ENCODE data around the gene JAM3.

The JAM3 gene

DNA sequence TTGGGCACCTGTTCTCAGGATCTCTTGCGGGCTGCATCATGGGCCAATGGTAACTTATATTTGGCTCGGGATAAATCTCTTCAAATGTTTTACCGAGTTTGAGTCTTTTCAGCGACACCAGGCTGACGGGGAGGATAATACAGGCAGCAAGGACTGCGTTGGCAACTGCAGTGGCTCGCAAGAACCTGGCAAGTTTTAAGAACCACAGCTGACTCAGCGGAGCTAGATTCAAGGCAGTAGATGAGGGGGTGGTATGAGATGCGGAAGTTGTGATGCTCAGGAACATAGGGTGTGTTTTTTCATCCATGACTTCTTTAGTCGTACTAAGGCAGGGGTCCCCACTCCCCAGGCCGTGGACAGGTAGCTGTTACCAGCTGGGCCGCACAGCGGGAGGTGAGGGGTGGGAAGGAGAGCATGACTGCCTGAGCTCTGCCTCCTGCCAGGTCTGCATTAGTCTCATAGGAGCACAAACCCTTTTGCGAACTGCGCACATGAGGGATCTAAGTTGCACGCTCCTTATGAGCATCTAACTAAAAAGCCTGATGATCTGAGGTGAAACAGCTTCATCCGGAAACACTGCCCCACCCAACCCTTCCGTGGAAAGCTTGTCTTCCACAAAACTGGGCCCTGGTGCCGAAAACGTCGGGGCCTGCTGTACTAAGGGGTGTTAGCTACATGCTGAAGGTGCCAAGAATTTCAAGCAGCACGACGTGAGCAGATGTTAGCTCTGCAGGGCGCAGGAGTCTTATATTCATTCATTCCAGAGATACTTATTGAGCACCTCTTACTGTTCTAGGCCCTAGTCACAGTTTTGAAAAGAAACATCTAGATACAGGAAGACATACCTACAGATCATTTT is 6.4 kb upstream of the JAM3 start:
- in situ Hi-C loops (cut with MboI; ENCODE audit: low sequenced_read_pairs), result no loop called here
- H3K36me3 ChIP-seq (replicated peaks), result no peaks in the 10 kb centered on the region
- DNase-seq (ENCODE audit: low spot score in 2 of 2), result no peak
- no peak overlapping the region for H3K4me3 ChIP-seq
- no peaks in the 10 kb centered on the region for H3K9me3 ChIP-seq
- H3K4me1 ChIP-seq, result no peaks in the 10 kb centered on the region
- H3K27me3 ChIP-seq (ENCODE audit: low read depth), result peaks cover 10% of the 10 kb centered on the region

DNA sequence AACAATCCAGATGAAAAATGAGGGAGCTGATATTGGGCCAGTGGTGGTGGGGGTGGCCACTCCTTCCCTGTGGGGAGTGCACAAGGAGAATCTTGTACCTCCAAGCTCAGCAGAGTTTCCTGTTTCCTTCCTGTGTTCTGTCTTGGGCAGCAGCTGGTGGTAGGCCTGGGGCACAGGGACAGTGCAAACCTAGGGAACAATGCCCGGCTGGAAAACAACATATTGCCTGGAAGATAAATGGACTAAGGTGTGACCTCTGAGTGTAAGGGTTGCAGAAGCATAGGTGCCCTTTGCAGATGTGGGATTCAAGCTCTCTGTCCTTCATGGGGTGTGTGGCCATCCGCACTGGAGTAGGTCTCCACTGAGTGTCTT is 5.8 kb upstream of the JAM3 start:
- no peak for DNase-seq (ENCODE audit: low spot score in 2 of 2)
- no peak overlapping the region for H3K4me3 ChIP-seq
- no peaks in the 10 kb centered on the region for H3K36me3 ChIP-seq (replicated peaks)
- H3K9me3 ChIP-seq, result no peaks in the 10 kb centered on the region
- no peaks in the 10 kb centered on the region for H3K4me1 ChIP-seq
- peaks cover 16% of the 10 kb centered on the region for H3K27me3 ChIP-seq (ENCODE audit: low read depth)
- in situ Hi-C loops (cut with MboI; ENCODE audit: low sequenced_read_pairs), result no loop called here

DNA sequence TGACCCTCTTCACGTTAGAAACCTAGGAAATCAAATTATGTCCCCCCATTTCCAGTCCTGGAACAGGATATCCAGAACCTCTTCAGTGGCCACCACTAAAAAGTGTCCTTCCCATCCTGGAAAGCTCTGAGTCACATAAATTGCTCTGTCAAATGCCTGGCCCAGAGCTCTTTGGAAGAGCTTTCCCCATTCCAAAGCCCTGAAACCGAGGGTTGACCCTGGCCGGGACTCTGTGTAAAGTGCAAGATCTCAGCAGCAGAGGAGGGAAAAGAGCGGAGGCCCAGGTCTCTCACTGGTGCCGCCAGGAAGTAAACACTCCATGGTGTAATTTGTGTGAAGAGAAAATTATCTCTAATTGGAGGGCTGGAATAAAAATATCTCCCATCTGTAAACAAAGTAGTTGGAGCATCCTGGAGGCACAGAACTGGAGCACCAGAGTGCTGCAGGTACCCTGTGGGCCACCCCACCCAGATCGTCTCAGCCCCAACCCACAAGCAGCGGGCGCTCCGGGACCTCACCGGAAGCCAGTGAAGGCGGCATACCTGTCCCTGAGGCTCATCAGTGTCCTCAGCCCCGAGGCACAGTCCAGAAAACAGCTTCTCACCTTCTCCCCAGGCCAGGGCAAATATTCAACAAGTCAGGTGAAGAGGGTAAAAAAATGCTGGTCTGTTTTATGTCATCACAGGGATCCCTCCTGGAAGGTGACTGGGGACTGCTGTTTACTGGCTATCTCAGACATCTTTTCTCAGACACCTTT is 4.7 kb upstream of the JAM3 start:
- Histone ChIP-seq H3K9me3 (no peaks in the 10 kb centered on the region), H3K4me3 (no peak overlapping the region), H3K4me1 (no peaks in the 10 kb centered on the region), H3K27me3 (ENCODE audit: low read depth) (peaks cover 16% of the 10 kb centered on the region), H3K36me3 (replicated peaks) (no peaks in the 10 kb centered on the region)
- DNase-seq (ENCODE audit: low spot score in 2 of 2), result no peak
- in situ Hi-C loops (cut with MboI; ENCODE audit: low sequenced_read_pairs), result no loop called here

DNA sequence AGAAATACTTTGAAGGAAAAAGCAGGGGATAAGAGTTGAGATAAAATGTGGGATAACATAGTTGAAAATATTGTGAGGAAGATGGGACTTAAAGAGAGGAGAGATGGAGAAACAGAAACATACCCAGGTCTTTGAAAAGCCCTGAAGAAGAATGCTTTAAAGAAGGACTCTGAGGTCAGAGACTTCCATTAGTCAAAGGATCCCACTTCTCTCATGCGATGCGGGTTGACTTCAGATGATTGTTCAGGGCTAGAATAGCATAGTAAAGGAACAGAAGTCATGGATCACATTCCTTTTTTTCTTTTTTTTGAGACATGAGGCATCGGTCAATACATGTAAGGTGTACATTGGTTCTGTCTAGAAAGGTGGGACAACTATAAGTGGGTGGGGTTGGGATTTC is 3.5 kb upstream of the JAM3 start:
- Histone ChIP-seq H3K27me3 (ENCODE audit: low read depth) (peaks cover 16% of the 10 kb centered on the region), H3K4me3 (no peak overlapping the region), H3K4me1 (peaks cover 6% of the 10 kb centered on the region), H3K9me3 (no peaks in the 10 kb centered on the region), H3K36me3 (replicated peaks) (no peaks in the 10 kb centered on the region)
- DNase-seq (ENCODE audit: low spot score in 2 of 2), result no peak
- in situ Hi-C loops (cut with MboI; ENCODE audit: low sequenced_read_pairs), result no loop called here

DNA sequence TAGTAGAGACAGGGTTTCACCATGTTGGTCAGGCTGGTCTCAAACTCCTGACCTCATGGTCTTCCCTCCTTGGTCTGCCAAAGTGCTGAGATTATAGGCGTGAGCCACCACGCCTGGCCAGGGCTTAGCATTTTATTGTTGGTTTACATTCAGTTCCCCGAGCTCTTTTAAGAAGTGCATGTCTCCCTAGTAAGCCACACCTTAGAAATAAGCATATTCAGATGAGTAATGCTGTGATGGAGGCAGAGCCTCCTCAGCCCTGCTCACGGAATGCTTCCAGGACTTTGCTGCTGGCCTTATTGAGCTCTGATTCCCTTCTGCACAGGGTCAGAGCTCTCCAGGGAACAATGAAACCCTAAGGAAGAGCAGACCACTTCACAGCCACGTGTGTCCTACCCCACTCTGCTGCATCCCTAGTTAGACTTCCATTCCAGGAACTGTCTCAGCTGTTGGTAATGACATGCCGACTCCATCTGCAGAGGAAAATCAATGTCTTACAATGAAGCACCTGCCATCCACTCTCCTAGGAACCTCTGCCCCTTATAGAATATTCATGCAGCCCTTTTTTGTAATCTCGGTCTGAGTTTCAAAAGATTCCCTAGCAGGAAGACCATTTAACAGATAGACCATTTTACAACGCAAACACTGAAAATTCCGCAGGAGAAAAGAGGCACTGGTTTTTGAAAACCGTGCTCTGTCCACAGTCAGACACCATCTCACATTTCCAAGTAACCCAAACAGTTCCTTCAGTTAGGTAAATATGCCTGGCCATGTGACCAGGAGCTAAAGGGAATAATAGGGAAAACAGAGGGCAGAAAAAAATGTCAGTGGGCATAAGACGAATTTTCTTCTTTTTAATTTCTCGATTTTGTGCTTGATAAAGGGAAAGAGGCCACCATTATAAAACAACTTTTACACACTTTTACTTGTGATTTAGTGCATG is 1.7 kb upstream of the JAM3 start:
- no peak for DNase-seq (ENCODE audit: low spot score in 2 of 2)
- Histone ChIP-seq H3K4me3 (no peak overlapping the region), H3K9me3 (no peaks in the 10 kb centered on the region), H3K4me1 (peaks cover 23% of the 10 kb centered on the region), H3K27me3 (ENCODE audit: low read depth) (peaks cover 8% of the 10 kb centered on the region; the same call in 1 of the 2 replicates), H3K36me3 (replicated peaks) (no peaks in the 10 kb centered on the region)
- in situ Hi-C loops (cut with MboI; ENCODE audit: low sequenced_read_pairs), result no loop called here

DNA sequence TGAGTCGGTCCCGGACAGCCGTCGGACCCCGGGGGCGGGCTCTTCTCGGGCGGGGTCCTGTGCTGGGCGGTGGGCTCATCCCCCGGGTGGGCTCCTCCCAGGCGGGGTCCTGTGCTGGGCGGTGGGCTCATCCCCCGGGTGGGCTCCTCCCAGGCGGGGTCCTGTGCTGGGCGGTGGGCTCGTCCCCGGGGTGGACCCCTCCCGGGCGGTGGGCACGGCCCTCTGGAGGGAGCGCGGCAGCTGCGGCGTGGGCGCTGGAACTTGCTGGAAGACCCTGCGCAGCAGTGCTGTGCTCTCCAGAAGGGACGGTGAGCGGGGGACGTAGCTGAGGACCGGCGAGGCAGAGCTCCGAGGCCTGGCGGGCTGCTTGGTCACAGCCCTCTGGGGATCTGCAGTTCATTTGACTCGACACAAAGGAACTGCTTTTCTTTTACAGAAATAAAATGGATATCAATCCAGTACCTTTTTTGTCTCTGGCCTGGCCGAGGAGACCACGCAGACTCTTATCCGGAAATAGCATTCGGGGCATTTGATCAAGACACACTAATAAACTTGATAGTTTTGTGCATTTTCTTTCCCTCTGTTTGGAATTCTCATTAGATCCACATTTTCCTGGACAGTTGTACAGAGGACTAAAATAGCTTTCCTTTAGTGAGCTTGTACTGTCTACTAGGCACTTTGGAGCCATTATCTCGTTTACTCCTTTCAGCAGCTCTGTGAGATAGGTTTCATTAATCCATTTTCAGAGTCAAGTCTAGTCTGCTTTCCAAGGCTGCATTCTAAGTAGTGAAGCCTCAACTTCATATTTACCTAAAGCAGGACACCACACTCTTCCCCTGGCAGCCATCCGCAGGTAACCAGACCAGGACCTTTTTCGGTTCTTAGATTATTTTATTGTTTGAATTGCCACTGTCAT is 812 bp downstream of the JAM3 start:
- H3K9me3 ChIP-seq, result no peaks in the 10 kb centered on the region
- in situ Hi-C loops (cut with MboI; ENCODE audit: low sequenced_read_pairs), result no loop called here
- no peaks in the 10 kb centered on the region for H3K36me3 ChIP-seq (replicated peaks)
- peak overlapping the region; percentile 77 for H3K4me3 ChIP-seq
- peak; percentile 49 to 63 for DNase-seq (ENCODE audit: low spot score in 2 of 2)
- H3K27me3 ChIP-seq (ENCODE audit: low read depth), result peaks cover 8% of the 10 kb centered on the region; the same call in 1 of the 2 replicates
- H3K4me1 ChIP-seq, result peaks cover 28% of the 10 kb centered on the region

DNA sequence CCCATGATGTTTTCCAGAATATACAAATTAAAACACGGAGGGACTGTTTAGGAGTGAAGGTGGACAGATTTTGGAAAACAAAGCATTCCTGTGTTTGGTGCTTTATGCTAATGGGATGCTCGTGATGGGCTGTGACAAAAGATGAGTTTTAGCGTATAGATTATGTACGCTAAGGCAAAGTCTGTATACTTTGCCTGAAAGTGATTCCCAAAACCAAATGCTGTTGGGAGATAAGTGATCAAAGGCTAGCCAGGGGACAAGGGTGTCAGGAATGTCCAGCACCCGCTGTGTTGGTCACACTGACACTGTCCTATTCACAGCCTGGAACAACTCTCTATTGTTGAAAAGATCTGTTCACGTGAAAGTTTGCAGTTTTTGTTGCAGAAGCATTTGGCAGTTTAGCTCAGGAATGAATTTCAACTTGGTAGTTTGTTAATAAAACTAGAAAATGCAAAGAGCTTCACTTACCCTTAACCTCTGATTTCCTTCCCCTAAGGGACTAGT is 1.5 kb downstream of the JAM3 start:
- H3K4me1 ChIP-seq, result peaks cover 28% of the 10 kb centered on the region
- peaks cover 8% of the 10 kb centered on the region; the same call in 1 of the 2 replicates for H3K27me3 ChIP-seq (ENCODE audit: low read depth)
- in situ Hi-C loops (cut with MboI; ENCODE audit: low sequenced_read_pairs), result no loop called here
- H3K36me3 ChIP-seq (replicated peaks), result no peaks in the 10 kb centered on the region
- H3K9me3 ChIP-seq, result no peaks in the 10 kb centered on the region
- H3K4me3 ChIP-seq, result peak overlapping the region; percentile 77
- no peak for DNase-seq (ENCODE audit: low spot score in 2 of 2)

DNA sequence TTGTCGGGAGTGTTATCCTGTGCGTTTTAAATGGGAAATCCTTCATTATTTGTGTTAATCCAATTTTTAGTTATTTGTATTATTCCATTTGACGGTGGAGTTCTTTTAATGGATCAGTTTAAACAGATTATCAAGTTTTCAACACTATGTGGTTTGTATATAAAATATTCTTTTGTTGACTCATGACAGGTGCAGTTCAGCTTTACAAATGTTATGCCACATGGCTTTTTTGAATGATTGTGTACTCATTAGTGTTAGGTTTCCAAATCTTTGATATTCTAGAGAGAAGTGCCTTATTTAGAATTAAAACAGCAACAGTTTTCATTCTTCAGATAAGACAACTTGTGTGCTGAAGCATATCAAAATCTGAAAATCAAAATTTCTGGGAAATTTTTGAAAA is 2.4 kb downstream of the JAM3 start:
- Histone ChIP-seq H3K27me3 (ENCODE audit: low read depth) (peaks cover 8% of the 10 kb centered on the region; the same call in 1 of the 2 replicates), H3K36me3 (replicated peaks) (no peaks in the 10 kb centered on the region), H3K4me3 (no peak overlapping the region), H3K4me1 (peaks cover 28% of the 10 kb centered on the region), H3K9me3 (no peaks in the 10 kb centered on the region)
- DNase-seq (ENCODE audit: low spot score in 2 of 2), result peak in 1 of 2 experiments; percentile 38
- in situ Hi-C loops (cut with MboI; ENCODE audit: low sequenced_read_pairs), result no loop called here

DNA sequence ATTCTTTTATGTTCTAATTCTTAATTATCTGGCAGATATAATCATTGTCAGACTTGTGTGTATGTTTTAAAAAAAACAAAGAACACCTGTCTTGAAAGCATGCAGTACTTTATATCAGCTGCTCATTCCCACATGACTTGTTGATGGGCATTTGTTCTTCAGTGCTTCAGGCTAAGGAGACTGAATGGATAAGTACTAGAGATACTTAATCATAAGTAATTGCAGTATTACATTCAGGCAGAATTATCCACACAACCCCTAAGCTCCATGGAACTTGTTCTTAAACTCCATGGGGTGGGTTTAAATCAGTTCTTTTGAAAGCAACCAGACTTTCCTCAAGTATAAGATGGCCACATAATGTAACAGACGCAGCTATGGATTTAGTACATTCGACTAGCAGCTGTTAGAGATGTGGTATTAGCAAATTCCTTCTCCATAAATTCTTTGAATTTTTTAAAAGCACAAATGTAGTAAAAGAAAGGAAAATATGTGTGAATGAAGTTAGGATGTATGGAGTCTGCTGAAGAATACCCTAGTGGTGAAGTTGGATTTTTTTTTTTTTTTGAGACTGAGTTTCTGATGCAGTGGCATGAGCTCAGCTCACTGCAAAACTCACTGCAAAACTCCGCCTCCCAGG is 3.0 kb downstream of the JAM3 start:
- DNase-seq (ENCODE audit: low spot score in 2 of 2), result peak in 1 of 2 experiments; percentile 46
- Histone ChIP-seq H3K9me3 (no peaks in the 10 kb centered on the region), H3K27me3 (ENCODE audit: low read depth) (peaks cover 8% of the 10 kb centered on the region; the same call in 1 of the 2 replicates), H3K4me3 (no peak overlapping the region), H3K36me3 (replicated peaks) (no peaks in the 10 kb centered on the region), H3K4me1 (peaks cover 28% of the 10 kb centered on the region)
- in situ Hi-C loops (cut with MboI; ENCODE audit: low sequenced_read_pairs), result no loop called here

DNA sequence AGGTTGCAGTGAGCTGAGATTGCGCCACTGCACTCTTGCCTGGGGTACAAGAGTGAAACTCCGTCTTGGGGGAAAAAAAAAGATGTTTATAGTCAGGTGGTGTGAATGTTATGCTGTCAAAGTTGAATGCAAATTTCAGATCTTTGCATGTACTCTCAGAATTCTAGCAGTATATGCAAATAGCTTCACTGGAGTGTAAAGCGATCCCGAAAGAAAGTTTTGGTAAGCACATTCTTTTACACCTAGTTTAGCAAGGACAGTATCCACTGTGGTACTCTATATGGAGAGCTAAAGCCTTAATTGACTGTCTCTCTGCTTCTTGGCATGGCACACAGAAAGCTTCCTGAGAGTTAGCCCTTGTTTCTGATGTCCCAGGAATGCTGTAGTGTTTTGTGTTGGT is 4.0 kb downstream of the JAM3 start:
- in situ Hi-C loops (cut with MboI; ENCODE audit: low sequenced_read_pairs), result no loop called here
- DNase-seq (ENCODE audit: low spot score in 2 of 2), result no peak
- H3K9me3 ChIP-seq, result no peaks in the 10 kb centered on the region
- no peak overlapping the region for H3K4me3 ChIP-seq
- peaks cover 3% of the 10 kb centered on the region; the same call in 1 of the 2 replicates for H3K27me3 ChIP-seq (ENCODE audit: low read depth)
- peaks cover 28% of the 10 kb centered on the region for H3K4me1 ChIP-seq
- H3K36me3 ChIP-seq (replicated peaks), result no peaks in the 10 kb centered on the region

DNA sequence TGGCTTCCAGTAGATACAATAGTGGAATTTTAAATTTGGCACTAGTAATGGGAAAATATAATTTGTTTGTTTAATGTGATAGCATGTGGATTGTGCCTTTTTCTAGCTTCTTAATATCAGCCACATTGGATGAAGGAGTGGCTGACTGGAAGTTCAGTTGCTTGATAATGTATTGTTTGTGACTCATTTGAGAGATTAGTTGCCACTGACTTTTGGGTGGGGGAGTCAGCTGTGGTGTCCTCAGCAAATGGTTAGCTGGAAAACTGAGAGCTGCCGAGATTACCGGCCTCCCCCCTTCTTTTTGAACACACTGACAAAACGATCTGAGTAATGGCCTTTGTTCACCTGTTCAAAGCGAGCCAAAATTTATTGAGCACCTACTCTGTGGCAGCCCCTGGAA is 5.5 kb downstream of the JAM3 start:
- no peak for DNase-seq (ENCODE audit: low spot score in 2 of 2)
- Histone ChIP-seq H3K4me3 (no peak overlapping the region), H3K36me3 (replicated peaks) (no peaks in the 10 kb centered on the region), H3K4me1 (peaks cover 28% of the 10 kb centered on the region), H3K27me3 (ENCODE audit: low read depth) (no peaks in the 10 kb centered on the region), H3K9me3 (peaks cover 2% of the 10 kb centered on the region; the same call in 1 of the 2 replicates)
- in situ Hi-C loops (cut with MboI; ENCODE audit: low sequenced_read_pairs), result no loop called here

DNA sequence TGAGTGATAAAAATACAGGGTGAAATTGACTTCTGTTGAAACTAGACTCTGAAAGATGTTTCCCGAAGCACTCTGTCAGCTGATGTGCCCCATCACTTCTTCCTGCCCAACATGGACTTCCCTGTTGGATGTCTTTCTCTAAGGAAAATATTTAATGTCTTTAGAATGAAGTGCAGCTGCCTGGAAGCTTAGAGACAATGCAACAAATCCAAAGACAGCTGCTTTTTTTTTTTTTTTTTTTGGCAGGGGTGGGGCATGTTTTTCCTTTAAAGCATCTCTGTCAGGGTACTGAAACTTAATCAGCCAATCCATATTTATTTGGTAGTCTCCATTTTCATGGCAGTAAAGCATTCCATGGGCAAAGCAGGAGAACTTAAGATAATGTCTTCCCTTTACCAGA is 5.9 kb downstream of the JAM3 start:
- DNase-seq (ENCODE audit: low spot score in 2 of 2), result no peak
- Histone ChIP-seq H3K4me3 (no peak overlapping the region), H3K9me3 (peaks cover 2% of the 10 kb centered on the region; the same call in 1 of the 2 replicates), H3K36me3 (replicated peaks) (no peaks in the 10 kb centered on the region; the same call in 1 of the 2 replicates), H3K4me1 (peaks cover 28% of the 10 kb centered on the region), H3K27me3 (ENCODE audit: low read depth) (no peaks in the 10 kb centered on the region)
- in situ Hi-C loops (cut with MboI; ENCODE audit: low sequenced_read_pairs), result no loop called here

All from HAP-1 (cell line).